Loucy (cell line): ENCODE data around the gene ATP11A.
"Not testable (repeated sequence)": the region's sequence is repeated elsewhere in the genome, so short reads cannot be mapped to it uniquely, and the experiment has no call there.

ENCODE experiments used
- H2AFZ ChIP-seq: fragments of 200-600 bp; sonication (generic); 2 replicates; pipeline ENCODE4 v1.6.0; 2016; ENCODE audit warnings: antibody characterized with exemption, mild to moderate bottlenecking, low read length, moderate library complexity
- H3F3A ChIP-seq: fragments of 200-600 bp; 2 replicates; pipeline ENCODE4 v1.6.0; 2016; ENCODE audit warnings: antibody characterized with exemption, low read depth, mild to moderate bottlenecking
- H3K27me3 ChIP-seq: fragments of 200-600 bp; sonication (generic); 2 replicates; pipeline ENCODE4 v1.6.1; 2014; ENCODE audit warnings: low read length, mild to moderate bottlenecking; ENCODE audit not compliant: insufficient read depth, poor library complexity, severe bottlenecking
- H3K36me3 ChIP-seq: fragments of 200-600 bp; sonication (generic); 2 replicates; pipeline ENCODE4 v1.6.1; 2016; ENCODE audit warnings: low read length; ENCODE audit not compliant: insufficient read depth
- H3K4me1 ChIP-seq: fragments of 200-600 bp; sonication (generic); 2 replicates; pipeline ENCODE4 v1.5.1; 2014; ENCODE audit warnings: low read length, mild to moderate bottlenecking; ENCODE audit not compliant: insufficient read depth, poor library complexity, severe bottlenecking
- H3K4me2 ChIP-seq: fragments of 200-600 bp; sonication (generic); 2 replicates; pipeline ENCODE4 v1.6.0; 2014; ENCODE audit warnings: antibody characterized with exemption, low read length, low read depth, mild to moderate bottlenecking; ENCODE audit not compliant: poor library complexity, severe bottlenecking
- H3K4me3 ChIP-seq: fragments of 200-600 bp; sonication (generic); 2 replicates; pipeline ENCODE4 v1.5.1; 2014; ENCODE audit warnings: low read length, mild to moderate bottlenecking, mixed read lengths; ENCODE audit not compliant: poor library complexity, severe bottlenecking
- H3K79me2 ChIP-seq: fragments of 200-600 bp; sonication (generic); 2 replicates; pipeline ENCODE4 v1.6.1; 2014; ENCODE audit warnings: low read length; ENCODE audit not compliant: insufficient read depth
- H3K9ac ChIP-seq: fragments of 200-600 bp; sonication (generic); 2 replicates; pipeline ENCODE4 v1.6.0; 2014; ENCODE audit warnings: mild to moderate bottlenecking, low read depth, low read length, moderate library complexity; ENCODE audit not compliant: poor library complexity, severe bottlenecking
- H3K9me2 ChIP-seq: fragments of 200-600 bp; sonication (generic); replicated peaks from 2 replicates; pipeline ENCODE4 v1.6.1; 2016; ENCODE audit warnings: low read depth, low read length, mixed read lengths
- H3K9me3 ChIP-seq: fragments of 200-600 bp; sonication (generic); 2 replicates; pipeline ENCODE4 v1.6.1; 2014; ENCODE audit warnings: mild to moderate bottlenecking, antibody characterized with exemption, low read length, low read depth; ENCODE audit not compliant: insufficient read depth
- H4K20me1 ChIP-seq: fragments of 200-600 bp; sonication (generic); 2 replicates; pipeline ENCODE4 v1.6.0; 2014; ENCODE audit warnings: antibody characterized with exemption, low read length, mild to moderate bottlenecking; ENCODE audit not compliant: insufficient read depth, poor library complexity, severe bottlenecking
- CTCF ChIP-seq: fragments of 200-600 bp; sonication (generic); conservative IDR thresholded peaks from 2 replicates; pipeline ENCODE4 v1.5.1; 2014; ENCODE audit warnings: mild to moderate bottlenecking, antibody characterized with exemption, low read length
- EZH2phosphoT487 ChIP-seq: fragments of 200-600 bp; IDR thresholded peaks from 2 replicates; pipeline ENCODE4 v1.6.1; 2018; ENCODE audit warnings: antibody characterized with exemption, mild to moderate bottlenecking, moderate library complexity, borderline replicate concordance

The ATP11A gene

GRCh38 chr13:112799394-112799793 is 109.6 kb downstream of the ATP11A start:
- Histone ChIP-seq H3K4me1 (peaks cover 5% of the 10 kb centered on the region), H2AFZ (no peak overlapping the region), H3K79me2 (no peaks in the 10 kb centered on the region), H3K27me3 (no peaks in the 10 kb centered on the region), H3K36me3 (no peaks in the 10 kb centered on the region), H3K4me2 (no peak overlapping the region), H3K9ac (no peak overlapping the region), H3K9me3 (no peaks in the 10 kb centered on the region), H3F3A (no peaks in the 10 kb centered on the region), H3K9me2 (no peaks in the 10 kb centered on the region), H3K4me3 (no peak overlapping the region), H4K20me1 (no peaks in the 10 kb centered on the region)
- no peak for TF ChIP-seq EZH2phosphoT487
- TF ChIP-seq CTCF: no peak

GRCh38 chr13:112800057-112800456 is 110.2 kb downstream of the ATP11A start:
- Histone ChIP-seq H3K36me3 (no peaks in the 10 kb centered on the region), H4K20me1 (no peaks in the 10 kb centered on the region), H3K9me2 (no peaks in the 10 kb centered on the region), H3K4me3 (no peak overlapping the region), H3K79me2 (no peaks in the 10 kb centered on the region), H3F3A (no peaks in the 10 kb centered on the region), H3K4me2 (no peak overlapping the region), H3K27me3 (no peaks in the 10 kb centered on the region), H3K9me3 (no peaks in the 10 kb centered on the region), H2AFZ (no peak overlapping the region), H3K4me1 (peaks cover 10% of the 10 kb centered on the region), H3K9ac (no peak overlapping the region)
- TF ChIP-seq CTCF (no peak), EZH2phosphoT487 (no peak)

DNA sequence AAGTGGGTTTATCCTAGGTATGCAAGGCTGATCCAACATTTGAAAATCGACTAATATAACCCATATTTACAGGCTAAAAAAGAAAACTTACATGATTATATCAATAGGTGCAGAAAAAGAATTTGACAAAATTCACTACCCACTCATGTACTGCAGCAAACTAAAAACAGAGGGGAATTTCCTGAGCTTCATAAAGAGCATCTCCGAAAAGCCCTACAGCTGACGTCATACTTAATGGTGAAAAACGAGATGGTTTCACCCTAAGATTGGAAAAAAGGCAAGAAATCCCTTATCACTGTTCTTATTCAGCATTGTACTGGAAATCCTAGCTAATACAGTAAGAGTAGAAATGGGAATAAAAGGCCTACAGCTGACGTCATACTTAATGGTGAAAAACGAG is 111.0 kb downstream of the ATP11A start:
- H4K20me1 ChIP-seq, H3K9me3 ChIP-seq, H3K4me2 ChIP-seq: not testable (repeated sequence)

GRCh38 chr13:112802802-112803195 is 113.0 kb downstream of the ATP11A start:
- TF ChIP-seq EZH2phosphoT487 (no peak), CTCF (no peak)
- no peaks in the 10 kb centered on the region for H3K79me2 ChIP-seq
- no peaks in the 10 kb centered on the region for H3F3A ChIP-seq
- no peaks in the 10 kb centered on the region for H3K9me3 ChIP-seq
- H3K27me3 ChIP-seq: no peaks in the 10 kb centered on the region
- peaks cover 7% of the 10 kb centered on the region; the same call in 1 of the 2 replicates for H3K36me3 ChIP-seq
- H4K20me1 ChIP-seq: no peaks in the 10 kb centered on the region
- H3K9me2 ChIP-seq: no peaks in the 10 kb centered on the region
- peaks cover 10% of the 10 kb centered on the region for H3K4me1 ChIP-seq
- H3K4me2 ChIP-seq: no peak overlapping the region
- H2AFZ ChIP-seq: no peak overlapping the region
- no peak overlapping the region for H3K4me3 ChIP-seq
- H3K9ac ChIP-seq: no peak overlapping the region

More for the DNA sequence above, 111.0 kb downstream of the ATP11A start:
- H3K79me2 ChIP-seq, H3K9me2 ChIP-seq, H3K36me3 ChIP-seq, H3K9ac ChIP-seq, H3K27me3 ChIP-seq, H3F3A ChIP-seq, H2AFZ ChIP-seq, H3K4me3 ChIP-seq: not testable (repeated sequence)
- H3K4me1 ChIP-seq: peaks cover 10% of the 10 kb centered on the region
